COLO668 (cell line): ENCODE measurements around the gene FCN2.

Experiments used
- DNase-seq: peaks from one replicate; lab custom pipeline; 2025; ENCODE audit not compliant: unreplicated experiment; lab: John Stamatoyannopoulos, UW

The FCN2 gene

DNA sequence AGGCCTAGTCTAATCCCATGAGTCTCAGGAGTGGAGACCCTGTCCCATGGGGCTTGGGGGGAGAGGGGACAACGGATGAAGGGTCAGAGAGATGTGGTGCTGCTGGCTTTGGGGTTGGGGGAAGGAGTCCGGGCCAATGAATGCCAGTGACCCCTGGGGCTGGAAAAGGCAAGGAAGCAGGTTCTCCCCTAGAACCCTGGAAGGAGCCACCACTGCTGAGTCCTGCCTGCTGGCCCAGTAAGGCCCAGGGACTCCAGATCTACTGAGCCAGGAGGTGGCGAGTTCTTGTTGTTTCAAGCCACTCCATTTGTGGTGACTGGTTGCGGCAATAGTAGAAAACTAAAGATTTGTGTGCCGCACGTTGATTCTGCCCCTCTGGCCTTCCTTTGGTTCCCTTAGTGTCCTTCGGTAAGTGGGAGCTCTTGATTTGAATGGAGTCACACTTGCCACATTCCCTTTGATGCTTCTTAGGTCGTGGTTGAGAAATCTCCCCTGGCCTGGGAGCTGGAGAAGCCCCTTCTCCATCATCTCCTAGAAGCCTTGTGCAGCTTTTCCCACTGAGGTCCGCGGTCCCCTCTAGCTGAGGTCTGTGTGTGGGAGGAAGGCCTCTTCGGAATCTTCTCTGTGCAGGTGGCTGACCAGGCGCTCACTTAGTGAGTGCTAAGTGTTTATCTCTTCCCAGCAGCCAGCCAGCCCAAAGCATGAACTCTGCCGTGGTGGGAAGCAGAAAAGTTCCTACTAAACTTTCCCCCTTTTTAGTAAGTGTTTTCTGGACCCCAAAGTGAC, 28.1 kb downstream of the FCN2 start:
- DNase-seq = no peak

DNA sequence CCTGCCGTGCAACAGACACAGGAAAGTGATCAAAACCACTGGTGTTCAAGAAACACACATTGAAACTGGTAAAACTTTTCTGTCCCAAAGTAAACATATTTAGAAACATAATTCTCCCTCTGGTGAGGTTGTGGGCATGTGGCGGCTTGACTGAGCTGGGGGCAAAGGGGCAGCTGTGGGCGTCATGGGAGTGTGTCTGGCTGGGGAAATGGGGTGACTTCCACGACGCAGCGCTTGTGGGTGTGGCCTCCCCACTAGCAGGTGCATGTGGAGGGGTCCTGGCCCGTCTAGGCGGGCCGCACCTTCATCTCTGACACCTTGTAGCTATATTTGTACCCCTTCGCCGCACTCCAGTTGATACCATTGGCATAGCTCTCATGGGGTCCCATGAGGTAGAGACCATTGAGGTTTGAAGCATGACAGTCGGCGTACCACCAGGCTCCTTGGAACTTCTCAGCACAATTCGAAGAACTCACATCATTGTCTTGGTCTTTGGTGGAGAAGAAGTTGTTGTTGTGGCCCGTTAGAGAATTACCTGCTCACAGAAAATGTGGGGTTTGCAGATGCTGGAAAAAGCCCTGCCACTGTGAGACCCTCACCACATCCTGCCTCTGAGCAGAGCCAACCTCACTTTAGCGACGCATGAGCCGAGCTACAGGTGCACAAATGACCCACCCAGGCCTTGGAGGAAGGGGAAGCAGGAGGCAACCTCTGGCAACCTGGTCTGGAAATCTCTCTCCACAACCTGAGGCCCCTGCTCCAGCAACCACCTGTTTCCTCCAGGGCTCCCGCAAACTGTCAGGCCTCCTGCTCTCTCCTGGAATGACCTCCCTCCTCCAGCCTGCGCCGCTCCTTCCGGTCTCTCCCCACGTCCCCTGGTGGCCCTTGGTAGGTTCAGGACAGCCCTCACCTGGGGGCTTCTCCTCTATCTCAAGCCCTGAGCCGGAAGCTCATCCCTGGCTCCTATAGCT, 29.2 kb downstream of the FCN2 start:
- no peak for DNase-seq

DNA sequence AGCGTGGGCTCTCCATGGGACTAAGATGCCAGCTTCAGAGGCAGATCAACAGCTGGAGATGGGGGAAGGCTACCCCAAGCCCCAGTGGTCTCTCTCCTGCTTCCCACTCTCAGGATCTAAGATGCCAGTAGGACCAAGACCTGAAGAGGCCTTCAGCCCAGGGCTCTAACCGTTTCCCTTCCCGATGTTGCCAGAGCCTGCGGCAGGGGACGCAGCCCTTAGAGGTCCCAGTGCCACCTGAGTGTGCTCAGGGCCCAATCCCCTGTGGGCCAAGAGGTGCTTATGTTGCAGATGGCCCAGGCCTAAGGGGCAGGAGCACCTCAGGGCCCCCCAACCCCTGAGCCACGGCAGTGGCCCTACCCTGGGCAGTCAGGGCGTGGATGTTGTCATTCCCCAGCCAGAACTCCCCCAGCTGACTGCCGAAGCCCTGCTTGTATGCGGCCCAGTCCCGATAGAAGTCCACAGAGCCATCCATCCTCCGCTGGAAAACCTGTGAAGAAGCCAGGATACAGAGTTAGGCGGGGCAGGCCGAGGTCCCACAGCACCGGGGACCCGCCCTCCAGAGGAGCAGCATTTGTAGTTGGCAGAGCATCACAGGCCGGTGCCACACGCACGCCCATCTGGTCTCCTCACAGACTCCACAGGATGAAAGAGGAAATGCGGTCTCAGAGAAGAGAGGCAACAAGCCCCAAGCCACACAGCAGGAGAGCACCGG, 31.7 kb downstream of the FCN2 start:
- DNase-seq = no peak

DNA sequence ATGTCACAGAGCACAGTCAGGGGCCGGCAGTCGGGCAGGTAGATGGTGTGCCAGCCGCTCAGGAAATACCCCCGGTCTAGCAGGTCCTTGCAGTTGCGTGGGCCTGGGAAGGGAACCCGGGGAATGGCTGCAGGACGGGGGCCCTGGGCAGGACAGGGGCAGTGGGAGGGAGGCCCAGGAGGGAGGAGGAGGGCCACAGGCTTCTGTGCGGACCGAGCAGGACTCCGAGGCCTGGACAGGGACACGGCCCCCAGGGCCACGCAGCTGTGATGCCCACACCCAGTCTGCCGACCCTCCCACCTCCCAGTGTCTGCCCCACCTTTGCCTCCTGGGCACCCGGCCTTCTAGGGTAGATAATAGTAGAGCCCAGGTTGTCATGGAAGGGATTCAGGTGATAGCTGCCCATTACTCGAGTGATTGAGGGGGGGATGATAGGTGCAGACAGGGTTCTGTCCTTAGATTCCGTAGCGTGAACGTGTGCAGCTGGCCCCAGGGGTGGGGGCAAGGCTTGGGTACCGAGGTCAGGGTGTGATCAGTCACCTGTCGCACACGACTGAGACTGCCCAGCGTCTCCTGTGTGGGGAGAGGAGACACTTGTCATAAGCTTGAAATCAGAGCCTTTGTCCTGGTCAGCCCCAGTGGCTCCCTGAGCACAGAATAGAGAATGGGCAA, 32.6 kb downstream of the FCN2 start:
- DNase-seq = no peak

- DNase-seq = no peak
Observed at GRCh38 chr9:134913713-134914500, 33.3 kb downstream of the FCN2 start.

- DNase-seq = no peak
Observed at GRCh38 chr9:134914501-134914834, 33.9 kb downstream of the FCN2 start.

DNA sequence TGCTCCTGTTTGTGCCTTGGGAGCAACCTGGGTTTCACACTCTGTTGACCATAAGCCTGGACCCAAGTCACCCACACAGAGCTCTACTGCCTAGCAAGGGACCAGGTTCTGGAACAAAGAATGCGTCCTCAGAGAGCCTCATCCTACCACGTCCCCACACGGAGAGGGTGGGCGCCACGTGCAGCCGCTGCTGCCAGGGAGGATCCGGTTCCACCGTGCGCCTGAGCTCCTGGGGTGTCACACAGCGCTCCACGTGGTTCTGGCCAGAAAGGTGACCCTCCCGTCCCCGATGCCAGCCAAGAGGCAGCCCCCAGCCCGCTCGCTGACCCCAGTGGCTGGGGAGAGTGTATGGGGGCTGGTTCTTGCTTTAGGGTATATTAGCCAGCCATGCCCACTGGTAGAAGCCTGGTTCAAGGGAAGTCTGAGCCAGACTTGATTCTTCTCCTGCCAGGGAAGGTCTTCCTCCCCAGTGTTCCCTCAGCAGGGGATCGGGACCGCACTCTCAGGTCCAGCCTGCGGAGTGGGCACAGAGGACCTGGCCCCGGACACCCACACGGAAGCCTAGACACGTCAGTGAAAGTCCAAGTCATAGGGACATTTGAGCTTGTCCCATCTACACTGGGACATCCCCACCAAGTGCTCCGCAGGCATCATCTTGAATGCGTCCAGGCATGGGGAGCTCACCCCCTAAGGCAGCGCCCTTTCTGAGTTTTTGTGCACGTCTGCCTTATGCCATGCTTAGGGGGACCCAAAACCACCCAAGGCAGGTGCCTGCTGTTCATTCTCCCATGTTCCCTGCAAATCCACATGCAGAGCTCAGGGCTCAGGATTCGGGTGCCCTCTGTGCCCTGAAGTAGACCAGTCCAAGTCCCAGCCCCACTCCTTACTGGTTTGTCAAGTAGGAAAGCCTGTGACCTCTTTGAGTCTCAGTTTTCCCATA, 34.7 kb downstream of the FCN2 start:
- DNase-seq = no peak

GRCh38 chr9:134916161-134916665, 35.6 kb downstream of the FCN2 start:
- no peak for DNase-seq

DNA sequence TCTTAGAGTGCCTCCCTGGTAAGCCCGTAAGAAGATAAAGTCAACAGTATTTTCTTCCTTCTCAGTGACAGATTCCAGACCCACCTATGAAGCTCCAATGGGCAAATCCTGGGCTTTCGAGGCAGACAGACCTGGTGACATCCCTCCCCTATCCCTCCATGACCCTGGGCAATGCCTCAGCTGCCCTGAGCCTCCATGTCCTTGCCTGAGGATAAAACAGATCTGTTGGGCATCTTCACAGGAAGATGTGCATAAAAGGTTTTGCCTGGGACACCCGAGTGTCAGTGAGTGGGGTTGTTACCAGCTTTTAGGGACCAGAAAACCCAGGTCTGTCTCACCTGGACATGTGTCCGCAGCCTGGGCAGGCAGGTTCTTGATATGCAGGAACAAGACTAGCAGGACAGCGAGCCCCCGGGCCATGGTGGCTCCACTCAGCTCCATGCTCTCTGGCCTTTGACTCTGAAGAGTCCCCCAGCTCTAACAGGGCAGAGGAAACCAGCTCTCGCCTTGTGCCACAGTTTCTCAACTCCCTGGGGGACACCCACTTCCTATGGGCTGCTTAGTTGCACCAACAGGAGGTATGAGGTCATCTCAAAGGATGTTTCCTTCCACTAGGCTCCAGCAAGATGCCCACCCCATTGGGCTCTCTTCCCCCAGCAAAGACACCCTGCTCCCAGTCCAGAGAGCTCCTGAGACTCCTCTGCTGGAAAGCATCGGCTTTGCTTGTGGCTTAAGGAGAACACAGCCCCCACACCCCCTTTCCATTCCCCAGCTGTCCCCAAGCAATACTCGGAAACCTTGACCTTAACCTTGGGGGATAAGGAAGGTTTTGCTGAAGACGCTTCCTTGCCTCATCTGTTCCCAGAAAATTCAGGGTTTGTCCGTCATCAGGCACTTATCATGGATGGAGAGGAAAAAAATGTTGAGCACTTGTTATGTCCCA, 37.1 kb downstream of the FCN2 start, which contains the start of gene FCN1:
Gene FCN1 (minus strand): TSS at position 482 of the 943 bp plus-strand sequence. CDS start 41 bp downstream, at position 441.
- DNase-seq = no peak

GRCh38 chr9:134918646-134919045, 38.0 kb downstream of the FCN2 start:
- no peak for DNase-seq

DNA sequence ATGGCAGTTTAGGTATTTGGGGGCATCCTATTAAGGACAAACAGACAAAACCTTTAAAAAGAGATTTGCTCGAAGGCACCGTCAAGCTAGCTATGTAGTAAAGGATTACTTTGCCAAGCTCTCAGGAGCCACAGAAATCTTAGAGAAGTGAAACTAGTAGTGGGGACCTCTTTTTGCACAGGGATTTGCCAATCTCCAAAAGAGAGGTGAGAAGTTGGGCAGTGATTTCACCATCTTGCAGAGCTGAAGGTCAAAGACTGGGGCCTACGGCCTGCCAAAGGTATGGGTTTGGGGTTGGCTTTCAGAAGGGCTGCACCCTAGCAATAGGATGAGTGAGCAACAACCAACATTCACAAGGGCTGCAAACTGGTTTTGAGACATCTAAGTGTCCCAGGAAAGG, 38.7 kb downstream of the FCN2 start:
- DNase-seq = no peak

GRCh38 chr9:134922066-134922931, 41.7 kb downstream of the FCN2 start:
- DNase-seq = no peak

GRCh38 chr9:134922932-134923240, 42.3 kb downstream of the FCN2 start:
- DNase-seq = no peak

GRCh38 chr9:134923466-134923865, 42.9 kb downstream of the FCN2 start:
- no peak for DNase-seq

DNA sequence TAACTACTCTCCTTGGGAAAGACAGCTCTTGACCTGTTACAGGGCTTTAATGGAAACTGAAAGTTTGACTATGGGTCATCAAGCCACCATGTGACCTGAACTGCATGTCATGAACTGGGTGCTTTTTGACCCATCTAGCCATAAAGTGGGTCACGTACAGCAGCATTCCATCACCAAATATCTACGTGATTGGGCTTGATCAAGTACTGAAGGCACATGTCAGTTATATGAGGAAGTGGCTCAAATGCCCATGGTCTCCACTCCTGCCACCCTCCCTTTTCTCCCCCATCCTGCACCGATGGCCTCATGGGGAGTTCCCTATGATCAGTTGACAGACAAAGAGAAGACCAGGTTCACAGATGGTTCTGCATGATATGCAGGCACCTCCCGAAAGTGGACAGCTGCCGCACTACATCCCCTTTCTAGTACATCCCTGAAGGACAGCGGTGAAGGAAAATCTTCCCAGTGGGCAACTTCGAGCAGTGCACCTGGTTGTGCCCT, 44.5 kb downstream of the FCN2 start:
- DNase-seq = no peak

DNA sequence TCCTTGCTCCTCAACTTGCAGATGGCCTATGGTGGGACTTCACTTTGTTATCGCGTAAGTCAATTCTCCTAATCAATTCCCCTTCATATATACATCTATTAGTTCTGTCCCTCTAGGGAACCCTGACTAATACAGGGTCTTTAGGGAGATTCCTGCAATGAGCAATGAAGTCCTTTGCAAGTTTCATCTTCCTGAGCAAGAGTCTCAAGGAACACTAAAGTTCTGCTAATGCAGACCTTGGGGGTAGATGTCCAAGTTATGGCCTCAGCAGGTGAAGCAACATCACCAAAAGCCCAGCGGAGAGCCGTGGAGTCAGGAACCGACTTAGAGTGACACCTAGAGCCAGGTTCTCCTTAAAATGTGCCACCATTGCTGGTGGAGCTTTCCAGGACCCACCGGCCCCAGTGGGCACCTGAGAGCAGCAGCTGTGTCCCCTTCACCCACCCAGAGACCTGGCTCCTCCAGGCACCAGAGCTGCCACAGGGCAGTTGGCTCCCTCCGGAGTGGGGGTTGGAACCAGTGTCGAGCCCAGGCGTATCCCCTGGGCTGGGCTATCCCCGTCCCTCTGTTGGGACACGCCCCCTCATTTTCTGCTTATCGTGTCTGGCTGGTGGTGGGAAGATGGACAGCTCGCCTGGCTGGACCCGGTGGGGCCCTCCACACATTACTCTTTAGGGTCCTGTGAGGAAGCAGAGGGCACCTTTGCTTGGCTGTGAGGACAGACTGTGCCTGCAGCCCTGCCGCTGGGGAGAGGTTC, 48.0 kb downstream of the FCN2 start:
- no peak for DNase-seq
